CD4-positive, alpha-beta T cell (primary cell): ENCODE measurements around the gene TCHP. TPM values are rescaled to one million over a fixed set of nuclear protein-coding genes. Genes with fewer than 3 reads are reported as not detected.

Source experiments
- ATAC-seq: fragments of 200-7000 bp; cut with Tn5 transposase; one replicate; pipeline ENCODE4 v1.10.0; 2022; ENCODE audit warnings: mild to moderate bottlenecking; ENCODE audit not compliant: poor library complexity
- CTCF ChIA-PET: fragments of 350-600 bp; sonication (Branson Sonifier 250); formaldehyde crosslinking; loops from one replicate; lab custom pipeline; 2021; ENCODE audit warnings: antibody characterized with exemption, inconsistent platforms; lab: Charles Lee
- POLR2A ChIA-PET: fragments of 350-600 bp; sonication (Branson Sonifier 250); formaldehyde crosslinking; loops from one replicate; lab custom pipeline; 2021; ENCODE audit warnings: antibody characterized with exemption, inconsistent platforms; lab: Charles Lee
- DNase-seq, 14 experiments: peaks; one replicate each; pipeline ENCODE4 v3.0.0-alpha.2; 2013 to 2020; ENCODE audit warnings: mixed read lengths in 2 of 14
- H3K27ac ChIP-seq, 2 donors: one replicate each; pipeline versions ENCODE4 v1.5.1 to v1.7.0; 2013; ENCODE audit warnings: low read length in 2 of 2, low read depth in 1 of 2, mild to moderate bottlenecking in 1 of 2
- H3K27me3 ChIP-seq, 2 experiments: 1 replicate in 1 of 2; 2 replicates in 1 of 2; pipeline versions ENCODE4 v1.6.1 to v1.7.0; 2013; ENCODE audit warnings: low read length in 2 of 2, control low read depth in 1 of 2, mild to moderate bottlenecking in 1 of 2, moderate library complexity in 1 of 2; ENCODE audit not compliant: insufficient read depth in 2 of 2, control insufficient read depth in 1 of 2
- H3K36me3 ChIP-seq: one replicate; pipeline ENCODE4 v1.6.1; 2013; ENCODE audit warnings: low read length, control low read depth; ENCODE audit not compliant: insufficient read depth
- H3K4me1 ChIP-seq: one replicate; pipeline ENCODE4 v1.6.1; 2013; ENCODE audit warnings: low read length, control low read depth; ENCODE audit not compliant: insufficient read depth
- H3K4me3 ChIP-seq: one replicate; pipeline ENCODE4 v1.5.1; 2013; ENCODE audit warnings: mild to moderate bottlenecking, low read length, moderate library complexity
- H3K9me3 ChIP-seq, 2 experiments: 1 replicate in 1 of 2; 2 replicates in 1 of 2; pipeline versions ENCODE4 v1.6.1 to v1.7.0; 2013; ENCODE audit warnings: low read length in 2 of 2, mild to moderate bottlenecking in 2 of 2, control low read depth in 1 of 2, moderate library complexity in 1 of 2; ENCODE audit not compliant: control insufficient read depth in 1 of 2, insufficient read depth in 1 of 2
- H3K27ac Mint-ChIP-seq: one replicate; pipeline ENCODE4 v1.8.0; 2020; ENCODE audit warnings: mixed read lengths
- H3K27me3 Mint-ChIP-seq: one replicate; pipeline ENCODE4 v1.8.0; 2021; ENCODE audit warnings: mixed read lengths
- H3K36me3 Mint-ChIP-seq: one replicate; pipeline ENCODE4 v1.8.0; 2021; ENCODE audit warnings: low read depth, mixed read lengths
- H3K4me1 Mint-ChIP-seq: one replicate; pipeline ENCODE4 v1.8.0; 2021; ENCODE audit warnings: low read depth, mixed read lengths
- H3K4me3 Mint-ChIP-seq: one replicate; pipeline ENCODE4 v1.8.0; 2020; ENCODE audit warnings: mild to moderate bottlenecking, mixed read lengths
- H3K9me3 Mint-ChIP-seq: one replicate; pipeline ENCODE4 v1.8.0; 2020; ENCODE audit warnings: mixed read lengths
- CTCF ChIP-seq: fragments of 200-600 bp; IDR thresholded peaks from one replicate; pipeline ENCODE4 v1.8.0; 2022; ENCODE audit warnings: antibody characterized with exemption, mild to moderate bottlenecking
- intact Hi-C, 2 experiments: fragments of 100-400 bp; cut with DNase I in 1 of 2; cut with micrococcal nuclease in 1 of 2; formaldehyde crosslinking; loops; one replicate each; pipeline versions ENCODE4 v1.15.1 to v1.9.0; 2023 to 2025; cut with DNase I, micrococcal nuclease
- total RNA-seq, 174 experiments: library from RNA in 2 of 174; stranded (reverse) in 2 of 174; gene quantifications; one replicate each; pipeline ENCODE4 v1.2.3 and lab custom pipeline; 2021 to 2026

Gene TCHP
- total RNA-seq, 2 experiments from 2014 or later = 13.2 to 13.6 TPM

DNA sequence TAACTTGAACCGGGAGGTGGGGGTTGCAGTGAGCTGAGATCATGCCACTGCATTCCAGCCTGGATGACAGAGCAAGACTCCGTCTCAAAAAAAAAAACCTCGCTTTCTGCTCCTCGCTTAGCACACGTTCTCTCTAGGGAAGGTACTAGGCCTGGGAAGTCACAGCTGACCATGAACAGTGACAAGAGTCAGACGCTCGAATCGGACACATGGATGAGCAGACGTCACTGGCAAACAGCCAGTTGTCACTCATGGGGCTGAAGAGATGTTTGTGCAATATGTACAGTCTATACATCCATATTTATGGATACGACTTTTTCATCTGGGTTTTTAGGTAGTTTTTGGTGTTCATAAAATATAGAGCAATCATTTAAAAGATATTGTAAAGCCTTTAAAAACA lies 19.4 kb downstream of the TCHP start:
- H3K27me3 Mint-ChIP-seq = no peaks in the 10 kb centered on the region
- CTCF ChIA-PET = interaction anchor here (0.6 kb wide), 1 partner anchor 731 kb away, joined by 3 read pairs; no protein-coding TSS in a partner anchor
- ATAC-seq = no peak

DNA sequence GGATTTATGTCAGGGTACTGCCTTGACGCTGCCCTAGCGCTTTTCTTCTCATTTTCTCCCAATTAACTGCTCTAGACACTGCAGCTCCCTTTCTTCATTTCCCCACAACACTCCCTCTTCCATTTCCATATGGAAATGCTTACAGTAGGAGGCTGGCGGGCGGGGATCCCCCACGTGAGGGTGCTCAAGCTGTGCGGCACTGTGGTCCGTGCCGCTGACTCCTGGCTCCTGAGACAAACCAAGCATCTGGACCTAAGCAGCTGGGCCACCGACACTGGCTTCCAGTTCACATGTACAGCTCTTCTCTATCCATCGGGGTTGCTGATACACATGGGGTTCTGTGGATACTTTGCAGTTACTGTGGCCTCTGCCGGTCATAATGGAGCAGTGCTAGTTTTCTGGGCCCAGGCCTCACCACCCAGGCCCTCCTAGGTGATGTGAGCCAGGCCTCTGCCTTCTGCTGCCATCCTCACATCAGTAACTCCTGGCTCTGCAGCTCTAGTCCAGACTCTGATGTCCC lies 20.2 kb downstream of the TCHP start:
- no peaks in the 10 kb centered on the region for H3K27me3 ChIP-seq
- intact Hi-C loops = no loop called here
- DNase-seq (no peak), ATAC-seq (no peak)
- Mint-ChIP-seq H3K4me1 (no peaks in the 10 kb centered on the region), H3K4me3 (no peak overlapping the region), H3K36me3 (peaks cover 59% of the 10 kb centered on the region), H3K9me3 (no peaks in the 10 kb centered on the region), H3K27me3 (no peaks in the 10 kb centered on the region), H3K27ac (no peak overlapping the region)
- no peaks in the 10 kb centered on the region for H3K4me1 ChIP-seq
- no peak overlapping the region for H3K27ac ChIP-seq
- peaks cover 58% of the 10 kb centered on the region for H3K36me3 ChIP-seq
- TF ChIP-seq CTCF = no peak
- ChIA-PET POLR2A (no interaction called here), CTCF (no interaction called here)
- H3K4me3 ChIP-seq = no peak overlapping the region
- H3K9me3 ChIP-seq = no peaks in the 10 kb centered on the region

More for the DNA sequence above, 19.4 kb downstream of the TCHP start:
- TF ChIP-seq CTCF = no peak
- intact Hi-C loops = no loop called here
- no peak overlapping the region for H3K4me3 Mint-ChIP-seq
- no peaks in the 10 kb centered on the region for H3K9me3 Mint-ChIP-seq
- Histone ChIP-seq H3K4me1 (no peaks in the 10 kb centered on the region), H3K9me3 (no peaks in the 10 kb centered on the region), H3K4me3 (no peak overlapping the region), H3K27ac (no peak overlapping the region), H3K36me3 (peaks cover 66% of the 10 kb centered on the region), H3K27me3 (no peaks in the 10 kb centered on the region)
- H3K36me3 Mint-ChIP-seq = peaks cover 64% of the 10 kb centered on the region
- POLR2A ChIA-PET = no interaction called here
- no peaks in the 10 kb centered on the region for H3K4me1 Mint-ChIP-seq
- no peak for DNase-seq
- no peak overlapping the region for H3K27ac Mint-ChIP-seq

DNA sequence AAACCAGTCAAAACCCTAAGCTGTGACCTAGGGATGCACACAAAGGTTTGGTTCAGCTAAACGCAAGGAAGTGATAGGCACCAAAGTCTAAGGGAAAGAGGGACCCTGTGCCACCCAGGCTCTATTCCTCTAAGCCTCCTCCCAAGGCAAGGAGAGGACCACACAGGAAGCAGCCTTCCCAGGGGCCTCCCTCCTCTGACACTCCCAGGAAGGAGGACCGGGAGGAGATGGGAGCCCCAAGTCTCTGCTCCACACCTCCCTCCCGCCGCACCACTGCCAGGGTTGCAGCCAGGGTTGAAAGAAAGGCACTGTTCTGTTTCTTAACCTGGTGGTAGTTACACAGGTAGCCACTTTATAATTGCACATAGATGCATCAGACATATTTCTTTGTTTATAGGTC lies 21.9 kb downstream of the TCHP start:
- H3K4me3 Mint-ChIP-seq = no peak overlapping the region
- CTCF ChIA-PET = no interaction called here
- no peaks in the 10 kb centered on the region for H3K27me3 Mint-ChIP-seq
- H3K4me1 Mint-ChIP-seq = no peaks in the 10 kb centered on the region
- Histone ChIP-seq H3K27me3 (no peaks in the 10 kb centered on the region), H3K9me3 (no peaks in the 10 kb centered on the region), H3K27ac (no peak overlapping the region), H3K36me3 (peaks cover 49% of the 10 kb centered on the region), H3K4me3 (no peak overlapping the region), H3K4me1 (no peaks in the 10 kb centered on the region)
- H3K27ac Mint-ChIP-seq = peak overlapping the region; percentile 8
- no peaks in the 10 kb centered on the region for H3K9me3 Mint-ChIP-seq
- DNase-seq (no peak), ATAC-seq (no peak)
- TF ChIP-seq CTCF = no peak
- POLR2A ChIA-PET = interaction anchor here (1.1 kb wide), 1 partner anchor 21 kb away, joined by 4 read pairs; no protein-coding TSS in a partner anchor
- H3K36me3 Mint-ChIP-seq = peaks cover 43% of the 10 kb centered on the region
- intact Hi-C loops = no loop called here
